Measurements from ENCODE around the gene CEP72. TPM values are rescaled to one million over a fixed set of nuclear protein-coding genes. Genes with fewer than 3 reads are reported as not detected.

CEP72 gene
- total RNA-seq, 6 experiments from 2014 or later, result 2.9 to 5.0 (median 4.0) TPM

DNA sequence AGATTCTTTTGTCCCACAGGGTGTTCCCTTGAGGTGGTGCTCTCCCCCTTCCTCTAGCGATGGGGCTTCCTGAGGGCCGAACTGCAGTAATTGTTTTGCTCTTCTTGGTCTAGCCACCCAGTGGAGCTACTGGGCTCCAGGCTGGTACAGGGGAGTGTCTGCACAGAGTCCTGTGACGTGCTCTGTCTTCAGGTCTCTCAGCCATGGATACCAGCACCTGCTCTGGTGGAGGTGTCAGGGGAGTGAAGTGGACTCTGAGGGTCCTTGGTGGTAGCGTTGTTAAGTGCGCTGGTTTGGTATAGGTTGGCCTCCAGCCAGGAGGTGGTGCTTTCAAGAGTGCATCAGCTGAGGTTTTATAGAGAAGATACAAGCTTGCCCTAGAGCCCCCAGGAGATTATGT lies 20.4 kb upstream of the CEP72 start:
- Mint-ChIP-seq H3K27ac (no peak overlapping the region), H3K9me3 (peaks cover 4% of the 10 kb centered on the region; the same call in 1 of the 2 replicates), H3K27me3 (ENCODE audit: insufficient read depth) (peaks cover 29% of the 10 kb centered on the region), H3K4me1 (ENCODE audit: low read depth) (peaks cover 17% of the 10 kb centered on the region), H3K4me3 (no peak overlapping the region), H3K36me3 (ENCODE audit: low read depth) (no peaks in the 10 kb centered on the region)
- DNase-seq, result no peak
- TF ChIP-seq, protein P1, sequence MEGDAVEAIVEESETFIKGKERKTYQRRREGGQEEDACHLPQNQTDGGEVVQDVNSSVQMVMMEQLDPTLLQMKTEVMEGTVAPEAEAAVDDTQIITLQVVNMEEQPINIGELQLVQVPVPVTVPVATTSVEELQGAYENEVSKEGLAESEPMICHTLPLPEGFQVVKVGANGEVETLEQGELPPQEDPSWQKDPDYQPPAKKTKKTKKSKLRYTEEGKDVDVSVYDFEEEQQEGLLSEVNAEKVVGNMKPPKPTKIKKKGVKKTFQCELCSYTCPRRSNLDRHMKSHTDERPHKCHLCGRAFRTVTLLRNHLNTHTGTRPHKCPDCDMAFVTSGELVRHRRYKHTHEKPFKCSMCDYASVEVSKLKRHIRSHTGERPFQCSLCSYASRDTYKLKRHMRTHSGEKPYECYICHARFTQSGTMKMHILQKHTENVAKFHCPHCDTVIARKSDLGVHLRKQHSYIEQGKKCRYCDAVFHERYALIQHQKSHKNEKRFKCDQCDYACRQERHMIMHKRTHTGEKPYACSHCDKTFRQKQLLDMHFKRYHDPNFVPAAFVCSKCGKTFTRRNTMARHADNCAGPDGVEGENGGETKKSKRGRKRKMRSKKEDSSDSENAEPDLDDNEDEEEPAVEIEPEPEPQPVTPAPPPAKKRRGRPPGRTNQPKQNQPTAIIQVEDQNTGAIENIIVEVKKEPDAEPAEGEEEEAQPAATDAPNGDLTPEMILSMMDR (IDR thresholded peaks at IDR 0.05), result no peak

DNA sequence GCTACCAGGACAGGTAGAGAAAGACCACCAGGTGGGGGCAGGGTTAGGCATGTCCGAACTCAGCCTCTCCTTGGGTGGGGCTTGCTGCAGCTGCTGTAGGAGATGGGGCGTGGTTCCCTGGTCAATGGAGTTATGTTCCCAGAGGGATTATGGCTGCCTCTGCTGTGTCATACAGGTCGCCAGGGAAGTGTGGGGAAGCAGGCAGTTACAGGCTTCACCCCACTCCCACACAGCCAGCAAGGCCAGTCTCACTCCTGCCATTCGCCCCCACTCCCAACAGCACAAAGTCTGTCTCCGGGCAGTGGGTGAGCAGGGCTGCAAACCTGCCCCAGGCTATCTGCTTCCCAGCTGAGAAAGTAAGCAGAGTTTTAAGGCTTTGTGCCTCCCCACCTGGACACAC lies 20.0 kb upstream of the CEP72 start:
- Mint-ChIP-seq H3K27me3 (ENCODE audit: insufficient read depth) (peaks cover 31% of the 10 kb centered on the region), H3K4me1 (ENCODE audit: low read depth) (peaks cover 17% of the 10 kb centered on the region), H3K36me3 (ENCODE audit: low read depth) (no peaks in the 10 kb centered on the region), H3K27ac (no peak overlapping the region), H3K4me3 (no peak overlapping the region), H3K9me3 (peaks cover 4% of the 10 kb centered on the region; the same call in 1 of the 2 replicates)
- DNase-seq, result no peak
- TF ChIP-seq, protein P1 (IDR thresholded peaks at IDR 0.05), result no peak

DNA sequence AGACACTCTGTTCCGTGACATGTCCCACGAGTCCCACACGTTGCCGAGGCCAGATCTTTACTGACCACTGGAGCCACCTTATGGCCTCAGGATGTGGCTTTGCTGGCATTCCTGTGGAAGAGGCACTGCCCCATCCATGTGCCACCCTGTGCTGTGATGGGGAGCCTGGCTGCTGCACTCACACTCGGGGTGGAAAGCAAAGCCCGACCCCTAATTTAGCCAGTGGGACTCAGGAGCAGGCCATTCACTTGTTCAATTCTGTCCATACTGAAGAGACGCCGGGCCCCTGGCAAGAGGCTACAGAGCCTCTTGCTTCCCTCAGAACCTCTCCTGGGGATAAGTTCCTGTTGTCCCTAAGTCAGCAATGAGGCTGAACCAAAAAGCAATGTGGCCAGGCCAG lies 18.6 kb upstream of the CEP72 start:
- no peak overlapping the region for H3K4me3 Mint-ChIP-seq
- no peak for DNase-seq
- H3K4me1 Mint-ChIP-seq (ENCODE audit: low read depth), result peaks cover 17% of the 10 kb centered on the region
- H3K27ac Mint-ChIP-seq, result no peak overlapping the region
- peaks cover 34% of the 10 kb centered on the region for H3K27me3 Mint-ChIP-seq (ENCODE audit: insufficient read depth)
- TF ChIP-seq, protein P1 (IDR thresholded peaks at IDR 0.05), result no peak
- peaks cover 4% of the 10 kb centered on the region; the same call in 1 of the 2 replicates for H3K9me3 Mint-ChIP-seq
- no peaks in the 10 kb centered on the region for H3K36me3 Mint-ChIP-seq (ENCODE audit: low read depth)

- Mint-ChIP-seq H3K9me3 (peaks cover 4% of the 10 kb centered on the region; the same call in 1 of the 2 replicates), H3K36me3 (ENCODE audit: low read depth) (no peaks in the 10 kb centered on the region), H3K27me3 (ENCODE audit: insufficient read depth) (peaks cover 34% of the 10 kb centered on the region), H3K4me3 (no peak overlapping the region), H3K4me1 (ENCODE audit: low read depth) (peaks cover 17% of the 10 kb centered on the region), H3K27ac (no peak overlapping the region)
- TF ChIP-seq, protein P1 (IDR thresholded peaks at IDR 0.05), result no peak
- DNase-seq, result no peak
Measured at GRCh38 chr5:594226-594860, 17.8 kb upstream of the CEP72 start.

- Mint-ChIP-seq H3K4me1 (ENCODE audit: low read depth) (peaks cover 7% of the 10 kb centered on the region), H3K9me3 (peaks cover 4% of the 10 kb centered on the region; the same call in 1 of the 2 replicates), H3K27me3 (ENCODE audit: insufficient read depth) (peaks cover 40% of the 10 kb centered on the region), H3K36me3 (ENCODE audit: low read depth) (no peaks in the 10 kb centered on the region), H3K27ac (no peak overlapping the region), H3K4me3 (no peak overlapping the region)
- DNase-seq, result no peak
- TF ChIP-seq, protein P1 (IDR thresholded peaks at IDR 0.05), result no peak
Measured at GRCh38 chr5:595285-595875, 16.8 kb upstream of the CEP72 start.

All from HFFc6 (cell line).